Ascending aorta (tissue), 2 donors: ENCODE results near the gene ARHGAP15. TPM values are rescaled to one million over a fixed set of nuclear protein-coding genes. Genes with fewer than 3 reads are reported as not detected.
"Not testable (repeated sequence)": the region's sequence is repeated elsewhere in the genome, so short reads cannot be mapped to it uniquely, and the experiment has no call there.

Source experiments
- DNase-seq, 2 donors: peaks; one replicate each; pipeline ENCODE4 v3.0.0-alpha.2; 2019; ENCODE audit warnings: low spot score in 2 of 2
- H3K27ac ChIP-seq, 2 donors: fragments of 200-600 bp; sonication (generic); one replicate each; pipeline ENCODE4 v1.5.1; 2016 to 2017; ENCODE audit warnings: mild to moderate bottlenecking in 1 of 2
- H3K27me3 ChIP-seq: fragments of 200-600 bp; sonication (generic); one replicate; pipeline ENCODE4 v1.5.1; 2017
- H3K36me3 ChIP-seq, 2 donors: fragments of 200-600 bp; sonication (generic); one replicate each; pipeline ENCODE4 v1.5.1; 2016
- H3K4me1 ChIP-seq, 2 donors: fragments of 200-600 bp; sonication (generic); one replicate each; pipeline ENCODE4 v1.5.1; 2016 to 2017; ENCODE audit warnings: mild to moderate bottlenecking in 1 of 2
- H3K4me3 ChIP-seq, 2 donors: fragments of 200-600 bp; sonication (generic); one replicate each; pipeline ENCODE4 v1.5.1; 2016 to 2017; ENCODE audit warnings: mild to moderate bottlenecking in 1 of 2
- H3K9me3 ChIP-seq, 2 donors: fragments of 200-600 bp; sonication (generic); one replicate each; pipeline ENCODE4 v1.5.1; 2016
- intact Hi-C: fragments of 100-400 bp; cut with DNase I; formaldehyde crosslinking; loops from one replicate; pipeline ENCODE4 v1.15.1; 2023
- total RNA-seq: library from RNA; depleted of rRNA; stranded (reverse); fragments of >200 nt; gene quantifications from one replicate; pipeline ENCODE4 v1.1.0, GENCODE V29; 2016
- TF ChIP-seq, protein P1 (sequence below), 3 experiments: fragments of 200-600 bp in 2 of 3; fragments of 450-650 bp in 1 of 3; sonication (generic) in 2 of 3; IDR thresholded peaks; one replicate each; pipeline ENCODE4 v1.5.1; 2016 to 2019; ENCODE audit warnings: antibody characterized with exemption in 3 of 3, mild to moderate bottlenecking in 1 of 3, moderate library complexity in 1 of 3

ARHGAP15 gene
- total RNA-seq, 1 donor from 2014 or later, result 1.4 TPM

DNA sequence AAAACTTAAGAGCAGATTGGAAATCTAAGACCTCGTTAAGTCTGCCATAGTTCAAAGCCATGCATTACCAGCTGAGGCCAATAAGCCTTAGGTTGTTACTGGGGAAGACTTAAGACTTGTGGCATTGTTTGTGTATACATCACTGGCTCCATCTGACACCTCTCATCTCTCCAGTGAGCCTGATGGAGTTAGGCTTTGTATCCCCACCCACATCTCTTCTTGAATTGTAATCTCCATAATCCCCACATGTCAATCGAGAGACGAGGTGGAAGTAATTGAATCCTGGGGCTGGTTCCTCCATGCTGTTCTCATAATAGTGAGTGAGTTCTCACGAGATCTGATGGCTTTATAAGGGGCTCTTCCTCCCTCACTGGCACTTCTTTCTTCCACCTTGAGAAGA lies 404.6 kb downstream of the ARHGAP15 start:
- Histone ChIP-seq H3K27me3 (no peaks in the 10 kb centered on the region), H3K27ac (no peak overlapping the region), H3K36me3 (no peaks in the 10 kb centered on the region), H3K4me1 (no peaks in the 10 kb centered on the region), H3K9me3 (no peaks in the 10 kb centered on the region), H3K4me3 (no peak overlapping the region)
- intact Hi-C loops, result no loop called here
- TF ChIP-seq, protein P1, sequence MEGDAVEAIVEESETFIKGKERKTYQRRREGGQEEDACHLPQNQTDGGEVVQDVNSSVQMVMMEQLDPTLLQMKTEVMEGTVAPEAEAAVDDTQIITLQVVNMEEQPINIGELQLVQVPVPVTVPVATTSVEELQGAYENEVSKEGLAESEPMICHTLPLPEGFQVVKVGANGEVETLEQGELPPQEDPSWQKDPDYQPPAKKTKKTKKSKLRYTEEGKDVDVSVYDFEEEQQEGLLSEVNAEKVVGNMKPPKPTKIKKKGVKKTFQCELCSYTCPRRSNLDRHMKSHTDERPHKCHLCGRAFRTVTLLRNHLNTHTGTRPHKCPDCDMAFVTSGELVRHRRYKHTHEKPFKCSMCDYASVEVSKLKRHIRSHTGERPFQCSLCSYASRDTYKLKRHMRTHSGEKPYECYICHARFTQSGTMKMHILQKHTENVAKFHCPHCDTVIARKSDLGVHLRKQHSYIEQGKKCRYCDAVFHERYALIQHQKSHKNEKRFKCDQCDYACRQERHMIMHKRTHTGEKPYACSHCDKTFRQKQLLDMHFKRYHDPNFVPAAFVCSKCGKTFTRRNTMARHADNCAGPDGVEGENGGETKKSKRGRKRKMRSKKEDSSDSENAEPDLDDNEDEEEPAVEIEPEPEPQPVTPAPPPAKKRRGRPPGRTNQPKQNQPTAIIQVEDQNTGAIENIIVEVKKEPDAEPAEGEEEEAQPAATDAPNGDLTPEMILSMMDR (IDR thresholded peaks at IDR 0.05), result no peak
- DNase-seq, result no peak

DNA sequence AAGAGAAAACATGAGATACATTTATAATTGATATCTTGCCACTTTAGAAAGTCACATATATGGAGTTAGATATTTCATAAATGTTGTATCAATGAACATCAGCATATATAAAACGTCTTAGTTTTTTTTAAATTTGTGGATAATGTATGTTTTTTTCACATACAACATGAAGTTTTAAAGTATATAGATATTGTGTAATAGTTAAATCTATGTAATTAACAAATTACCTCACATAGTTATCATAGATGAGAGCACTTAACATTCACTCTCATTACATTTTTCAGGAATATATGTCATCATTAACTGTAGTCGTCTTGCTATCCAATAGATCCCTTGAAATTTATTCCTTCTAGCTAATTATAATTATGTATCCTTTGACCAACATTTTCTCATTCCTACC lies 406.6 kb downstream of the ARHGAP15 start:
- Histone ChIP-seq H3K4me3 (no peak overlapping the region), H3K4me1 (no peaks in the 10 kb centered on the region), H3K36me3 (no peaks in the 10 kb centered on the region), H3K27ac (no peak overlapping the region), H3K27me3 (no peaks in the 10 kb centered on the region), H3K9me3 (no peaks in the 10 kb centered on the region)
- DNase-seq, result no peak
- TF ChIP-seq, protein P1 (IDR thresholded peaks at IDR 0.05), result no peak
- intact Hi-C loops, result no loop called here

DNA sequence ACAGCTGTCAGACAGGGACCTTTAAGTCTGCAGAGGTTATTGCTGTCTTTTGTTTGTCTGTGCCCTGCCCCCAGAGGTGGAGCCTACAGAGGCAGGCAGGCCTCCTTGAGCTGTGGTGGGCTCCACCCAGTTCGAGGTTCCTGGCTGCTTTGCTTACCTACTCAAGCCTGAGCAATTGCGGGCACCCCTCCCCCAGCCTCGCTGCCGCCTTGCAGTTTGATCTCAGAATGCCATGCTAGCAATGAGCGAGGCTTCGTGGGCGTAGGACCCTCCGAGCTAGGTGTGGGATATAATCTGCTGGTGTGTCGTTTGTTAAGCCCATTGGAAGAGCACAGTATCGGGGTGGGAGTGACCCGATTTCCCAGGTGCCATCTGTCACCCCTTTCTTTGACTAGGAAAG lies 412.7 kb downstream of the ARHGAP15 start:
- DNase-seq, H3K27me3 ChIP-seq, H3K4me3 ChIP-seq, H3K9me3 ChIP-seq, intact Hi-C loops, H3K27ac ChIP-seq, H3K36me3 ChIP-seq, H3K4me1 ChIP-seq: not testable (repeated sequence)

DNA sequence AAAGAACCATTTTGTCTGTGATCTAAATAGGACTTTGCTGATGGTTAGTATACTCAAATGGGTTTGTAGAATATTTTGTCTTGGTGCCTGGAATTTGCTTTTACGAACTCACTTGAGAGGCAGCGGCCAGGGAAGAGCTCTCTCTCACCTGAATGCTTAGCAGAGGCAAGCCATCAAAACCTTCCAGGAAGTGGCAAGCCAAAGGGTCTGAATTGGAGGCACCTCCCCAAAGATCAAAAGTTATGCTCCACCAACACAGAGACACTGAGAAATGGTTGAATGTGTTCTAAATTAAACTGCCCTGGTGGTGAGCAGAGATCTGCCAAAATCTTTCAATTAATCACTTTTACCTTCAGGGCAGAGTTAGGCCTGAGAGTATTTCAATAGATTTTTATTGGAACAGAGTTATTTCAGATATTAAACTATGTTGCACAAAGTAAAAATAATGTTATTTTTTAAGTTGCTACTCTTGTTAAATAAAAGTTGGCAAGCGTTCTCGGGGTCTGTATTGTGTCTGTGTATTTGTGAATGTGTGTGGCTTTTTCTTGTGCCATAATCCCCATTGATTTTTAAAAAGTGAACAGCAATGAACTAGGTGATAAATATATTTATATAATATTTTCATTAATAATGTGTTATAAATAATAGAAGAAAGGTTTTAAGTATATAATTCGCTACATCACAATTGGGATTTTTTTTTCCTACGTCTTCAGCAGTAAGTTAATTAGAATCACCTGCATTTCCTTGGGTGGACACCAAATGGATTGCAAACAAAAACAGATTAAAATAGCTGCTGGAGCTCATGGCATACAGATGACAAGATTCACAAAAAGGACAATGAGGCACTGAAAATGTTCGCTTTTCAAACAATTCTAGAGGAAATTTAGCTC lies 416.1 kb downstream of the ARHGAP15 start:
- Histone ChIP-seq H3K9me3 (no peaks in the 10 kb centered on the region), H3K4me1 (peaks cover 0 to 3% of the 10 kb centered on the region in 2 donors), H3K4me3 (no peak overlapping the region), H3K27me3 (no peaks in the 10 kb centered on the region), H3K36me3 (no peaks in the 10 kb centered on the region), H3K27ac (no peak overlapping the region)
- intact Hi-C loops, result no loop called here
- DNase-seq, result no peak
- TF ChIP-seq, protein P1 (IDR thresholded peaks at IDR 0.05), result no peak

DNA sequence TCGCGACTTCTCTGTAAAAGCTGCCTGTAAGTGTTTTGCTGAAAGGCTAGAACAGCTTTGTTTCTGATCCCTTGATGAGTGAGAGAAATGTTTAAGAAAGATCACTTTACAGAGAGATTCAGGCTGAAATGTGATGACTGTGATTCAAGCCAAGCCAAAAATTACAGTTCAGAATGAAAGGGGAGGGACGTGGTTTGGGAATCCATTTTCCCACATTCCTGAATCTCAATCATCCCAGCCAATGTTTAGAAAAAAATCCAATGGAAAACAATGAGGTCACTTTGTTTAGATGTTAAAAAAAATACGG lies 416.7 kb downstream of the ARHGAP15 start:
- intact Hi-C loops, result no loop called here
- no peaks in the 10 kb centered on the region for H3K27me3 ChIP-seq
- no peak overlapping the region for H3K27ac ChIP-seq
- no peaks in the 10 kb centered on the region for H3K9me3 ChIP-seq
- TF ChIP-seq, protein P1 (IDR thresholded peaks at IDR 0.05), result no peak
- H3K4me1 ChIP-seq, result peaks cover 0 to 3% of the 10 kb centered on the region in 2 donors
- H3K36me3 ChIP-seq, result no peaks in the 10 kb centered on the region
- no peak for DNase-seq
- H3K4me3 ChIP-seq, result no peak overlapping the region

DNA sequence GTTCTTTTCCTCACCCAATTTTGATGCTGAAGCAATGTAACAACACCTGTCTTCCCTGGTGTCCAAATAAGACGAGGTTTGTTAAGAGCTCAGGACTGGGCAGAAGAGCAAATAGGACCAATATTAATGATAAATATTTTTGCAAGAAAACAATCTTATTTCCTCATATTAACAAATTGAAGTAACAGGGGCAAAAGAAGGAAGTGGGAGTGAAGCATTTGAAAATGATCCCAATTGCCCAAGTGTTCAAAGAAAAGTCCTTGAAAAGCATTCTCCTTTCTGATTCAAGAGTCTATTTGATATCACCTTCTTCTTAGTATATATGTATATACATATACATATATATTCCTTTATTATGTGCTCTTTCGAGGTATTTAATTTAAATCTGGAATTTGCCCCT lies 418.8 kb downstream of the ARHGAP15 start:
- intact Hi-C loops, result no loop called here
- DNase-seq, result no peak
- no peaks in the 10 kb centered on the region for H3K36me3 ChIP-seq
- H3K9me3 ChIP-seq, result no peaks in the 10 kb centered on the region
- H3K27ac ChIP-seq, result no peak overlapping the region
- H3K27me3 ChIP-seq, result no peaks in the 10 kb centered on the region
- H3K4me1 ChIP-seq, result peaks cover 0 to 3% of the 10 kb centered on the region in 2 donors
- H3K4me3 ChIP-seq, result no peak overlapping the region
- TF ChIP-seq, protein P1 (IDR thresholded peaks at IDR 0.05), result no peak
